ENCODE results near the gene TMEM174. TPM values are rescaled to one million over a fixed set of nuclear protein-coding genes. Genes with fewer than 3 reads are reported as not detected.
A peak's percentile ranks its signal among the peaks of the same experiment; 100 is the strongest.
"Not testable (repeated sequence)": the region's sequence is repeated elsewhere in the genome, so short reads cannot be mapped to it uniquely, and the experiment has no call there.

The TMEM174 gene
- polyA plus RNA-seq, 4 donors, result 12.9 to 24.3 (median 21.2) TPM

DNA sequence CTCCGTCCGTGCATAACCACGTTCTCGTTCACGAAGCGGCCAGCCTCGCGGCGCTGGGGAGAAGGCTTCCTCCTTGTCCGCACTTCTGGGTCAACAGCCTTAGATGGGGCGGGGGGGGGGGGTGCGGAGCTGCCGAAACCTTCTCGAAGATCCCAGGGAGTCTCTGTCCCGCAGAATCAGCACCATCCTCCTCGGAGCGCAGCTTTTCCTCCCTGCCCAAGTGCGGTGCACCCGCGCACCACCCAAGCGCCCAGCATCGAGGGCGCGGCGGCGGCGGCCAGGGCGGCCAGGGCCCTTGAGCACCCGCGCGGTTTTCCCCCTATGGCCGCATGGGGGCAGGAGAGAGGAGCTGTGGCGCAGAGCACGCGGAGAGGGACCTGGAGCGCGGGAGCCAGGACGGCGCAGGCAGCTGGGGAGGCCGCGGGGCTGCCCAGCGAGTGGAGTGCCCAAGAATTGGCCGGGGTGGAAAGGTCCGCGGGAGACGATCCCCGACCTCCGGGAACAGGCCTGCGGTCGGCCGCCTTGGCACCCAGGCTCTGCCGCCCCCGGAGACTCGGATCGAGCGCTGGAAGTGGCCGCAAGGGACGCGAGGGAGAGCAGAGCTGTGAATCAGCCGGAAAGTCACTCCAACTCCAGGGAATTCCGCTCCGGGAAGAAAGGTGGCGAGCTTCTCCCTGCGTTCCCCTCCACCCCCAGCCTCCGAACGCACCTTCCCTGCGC is 43.1 kb downstream of the TMEM174 start:
- DNase-seq (ENCODE audit: low read depth in 4 of 4, low spot score in 2 of 4), result peak; percentile 75 to 84 (median 80)

DNA sequence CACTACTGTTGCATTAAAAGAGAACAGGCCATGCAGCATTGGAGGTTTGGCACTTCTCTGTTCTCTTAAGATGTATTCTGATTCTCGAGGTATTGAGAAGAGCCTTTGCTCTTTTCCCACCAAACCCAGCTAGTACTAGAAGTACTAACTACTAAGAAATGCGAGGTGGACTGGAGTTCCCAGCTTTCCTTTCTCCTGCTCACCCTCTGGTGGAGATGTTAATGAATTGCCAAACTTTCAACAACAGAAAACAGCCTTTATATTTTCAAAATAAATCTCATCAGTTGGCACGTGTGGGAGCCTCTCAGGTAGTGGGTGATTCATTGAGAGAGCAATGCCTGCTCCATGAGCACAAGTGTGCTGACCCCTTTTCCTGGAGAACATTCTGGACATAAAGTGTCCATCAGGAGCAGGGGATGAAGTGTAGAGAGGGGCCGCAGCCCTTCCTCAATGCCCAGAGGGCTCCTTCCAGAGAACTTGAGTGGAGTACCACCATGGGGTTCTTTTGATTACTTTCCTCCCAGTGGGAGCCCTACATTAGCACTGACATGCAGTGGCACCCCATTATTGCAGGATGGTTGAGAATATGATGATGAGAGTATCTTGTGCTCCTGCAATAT is 45.7 kb downstream of the TMEM174 start:
- no peak for DNase-seq (ENCODE audit: low read depth in 4 of 4, low spot score in 2 of 4)

DNA sequence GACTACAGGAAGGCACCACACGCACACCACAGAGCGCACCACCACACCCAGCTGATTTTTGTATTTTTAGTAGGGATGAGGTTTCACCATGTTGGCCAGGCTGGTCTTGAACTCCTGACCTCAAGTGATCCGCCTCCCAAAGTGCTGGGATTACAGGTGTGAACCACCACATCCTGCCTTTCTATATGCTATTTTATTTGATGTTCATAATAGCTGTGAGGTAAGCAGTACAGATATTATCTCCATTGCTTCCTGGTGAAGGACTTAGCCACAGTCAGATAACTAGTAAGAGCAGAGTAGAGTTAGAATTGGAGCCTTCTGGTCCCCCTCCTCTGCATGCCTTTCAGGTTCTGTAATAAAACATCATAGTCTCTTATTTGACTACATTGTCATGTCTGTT is 46.3 kb downstream of the TMEM174 start:
- not testable (repeated sequence) for DNase-seq (ENCODE audit: low read depth in 4 of 4, low spot score in 2 of 4)

DNA sequence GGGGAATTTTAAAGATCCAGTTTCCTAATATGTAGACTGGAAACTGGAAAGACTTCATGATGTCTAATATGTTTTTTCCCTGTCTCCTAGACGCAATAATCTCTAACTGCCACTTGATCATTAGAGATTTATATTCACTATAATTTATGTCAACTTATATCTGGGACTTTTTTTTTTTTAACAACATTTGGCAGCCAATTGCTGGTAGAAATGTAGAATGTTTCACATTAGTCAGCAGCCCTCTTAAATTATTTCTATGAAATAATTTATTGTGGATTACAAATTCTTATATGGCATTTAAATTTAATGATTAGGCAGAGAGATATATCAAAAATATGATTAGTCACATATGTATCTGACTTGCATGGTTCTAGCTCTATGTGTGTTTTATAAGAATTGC is 48.2 kb downstream of the TMEM174 start:
- DNase-seq (ENCODE audit: low read depth in 4 of 4, low spot score in 2 of 4), result no peak

DNA sequence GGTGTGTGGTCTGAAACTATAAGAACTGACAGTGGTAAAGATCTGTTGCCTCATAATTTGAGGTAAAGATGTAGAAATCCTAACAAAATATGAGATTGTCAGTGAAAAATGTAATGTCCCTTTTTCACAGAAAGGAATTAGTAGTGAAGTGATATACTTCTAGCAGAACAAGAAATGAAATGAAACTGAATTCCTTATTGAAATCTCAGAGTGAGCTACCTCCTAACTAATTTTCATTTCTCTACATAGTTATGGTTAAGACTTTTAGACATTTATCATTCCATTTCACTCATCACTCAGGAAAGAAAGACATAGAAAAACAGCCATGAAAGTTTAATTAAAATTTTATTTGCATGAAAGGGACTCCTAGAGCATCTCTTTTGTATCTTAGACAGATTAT is 48.7 kb downstream of the TMEM174 start:
- DNase-seq (ENCODE audit: low read depth in 4 of 4, low spot score in 2 of 4), result no peak

DNA sequence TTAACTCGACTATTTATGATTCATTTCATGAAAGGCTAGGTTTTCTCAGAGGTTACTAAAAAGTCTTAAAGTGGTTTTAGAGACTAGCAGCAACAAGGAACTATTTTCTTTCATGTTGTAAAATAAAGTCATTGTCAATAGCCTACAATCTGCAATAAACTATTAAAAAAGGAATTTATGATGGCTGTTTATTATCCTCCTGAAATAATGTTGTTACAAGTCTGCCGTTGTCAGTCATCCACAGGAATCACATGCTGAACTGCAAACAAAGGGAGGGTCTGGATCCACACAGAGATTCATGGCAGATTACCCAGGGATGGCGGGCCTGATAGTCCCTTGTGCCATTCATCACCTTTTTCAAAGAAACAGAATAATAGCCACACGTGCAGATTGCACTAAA is 49.2 kb downstream of the TMEM174 start:
- DNase-seq (ENCODE audit: low read depth in 4 of 4, low spot score in 2 of 4), result no peak

Other genes starting within 250 kb of the TMEM174 start
- 10 to 100 TPM; 29.1 to 35.1 (median 30.6) TPM for gene FCHO2, start 217.2 kb upstream of the TMEM174 start, polyA plus RNA-seq (ENCODE audit: insufficient read length in 4 of 4)
- gene TMEM171, start 52.6 kb upstream of the TMEM174 start, polyA plus RNA-seq (ENCODE audit: insufficient read length in 4 of 4), result 1 to 10 TPM; 5.1 to 6.8 (median 5.8) TPM

Measured in left renal cortex interstitium (tissue), 4 donors.